ENCODE data around the gene ARNT2.

- TF ChIP-seq ZNF274 (IDR thresholded peaks at IDR 0.05; ENCODE audit: low read depth, low read length) = no peak
- TF ChIP-seq YY1 (IDR thresholded peaks at IDR 0.05; ENCODE audit: insufficient read depth, insufficient read length) = no peak
These were observed 159.9 kb downstream of the ARNT2 start for GRCh38 chr15:80564056-80564455.

All from NT2/D1 (cell line).